ENCODE results near the gene SYNJ1. TPM values are rescaled to one million over a fixed set of nuclear protein-coding genes. Genes with fewer than 3 reads are reported as not detected.

The SYNJ1 gene
- total and polyA plus RNA-seq, 9 of the 15 experiments (the other 6 are each of a cell fraction or from before 2014, with no cell fraction given) = 2.4 to 10.6 (median 5.6) TPM

DNA sequence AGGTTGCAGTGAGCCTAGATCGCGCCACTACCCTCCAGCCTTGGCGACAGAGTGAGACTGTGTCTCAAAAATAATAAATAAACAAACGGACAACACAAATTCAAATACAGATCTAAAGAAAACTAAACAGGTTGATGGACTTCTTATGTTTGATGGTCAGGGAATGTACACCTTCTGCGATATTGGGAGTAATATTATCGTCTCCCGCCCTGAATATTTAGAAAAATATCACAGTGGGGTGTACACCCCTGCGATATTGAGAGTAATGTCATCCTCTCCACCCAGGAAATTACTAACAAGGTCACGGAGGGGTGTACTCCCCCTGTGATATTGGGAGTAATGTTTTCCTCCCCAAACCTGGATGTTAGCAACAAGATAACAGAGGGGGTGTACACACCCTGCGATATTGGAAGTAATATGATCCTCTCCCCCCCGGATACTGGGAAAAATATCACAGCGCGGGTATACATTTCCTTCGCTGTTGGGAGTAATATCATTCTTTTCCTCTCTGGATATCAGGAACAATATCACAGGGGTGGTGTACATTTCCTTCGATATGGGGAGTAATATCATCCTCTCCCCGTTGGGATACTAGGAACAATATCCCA is 114.3 kb downstream of the SYNJ1 start (continued):
- TF ChIP-seq, protein P1, sequence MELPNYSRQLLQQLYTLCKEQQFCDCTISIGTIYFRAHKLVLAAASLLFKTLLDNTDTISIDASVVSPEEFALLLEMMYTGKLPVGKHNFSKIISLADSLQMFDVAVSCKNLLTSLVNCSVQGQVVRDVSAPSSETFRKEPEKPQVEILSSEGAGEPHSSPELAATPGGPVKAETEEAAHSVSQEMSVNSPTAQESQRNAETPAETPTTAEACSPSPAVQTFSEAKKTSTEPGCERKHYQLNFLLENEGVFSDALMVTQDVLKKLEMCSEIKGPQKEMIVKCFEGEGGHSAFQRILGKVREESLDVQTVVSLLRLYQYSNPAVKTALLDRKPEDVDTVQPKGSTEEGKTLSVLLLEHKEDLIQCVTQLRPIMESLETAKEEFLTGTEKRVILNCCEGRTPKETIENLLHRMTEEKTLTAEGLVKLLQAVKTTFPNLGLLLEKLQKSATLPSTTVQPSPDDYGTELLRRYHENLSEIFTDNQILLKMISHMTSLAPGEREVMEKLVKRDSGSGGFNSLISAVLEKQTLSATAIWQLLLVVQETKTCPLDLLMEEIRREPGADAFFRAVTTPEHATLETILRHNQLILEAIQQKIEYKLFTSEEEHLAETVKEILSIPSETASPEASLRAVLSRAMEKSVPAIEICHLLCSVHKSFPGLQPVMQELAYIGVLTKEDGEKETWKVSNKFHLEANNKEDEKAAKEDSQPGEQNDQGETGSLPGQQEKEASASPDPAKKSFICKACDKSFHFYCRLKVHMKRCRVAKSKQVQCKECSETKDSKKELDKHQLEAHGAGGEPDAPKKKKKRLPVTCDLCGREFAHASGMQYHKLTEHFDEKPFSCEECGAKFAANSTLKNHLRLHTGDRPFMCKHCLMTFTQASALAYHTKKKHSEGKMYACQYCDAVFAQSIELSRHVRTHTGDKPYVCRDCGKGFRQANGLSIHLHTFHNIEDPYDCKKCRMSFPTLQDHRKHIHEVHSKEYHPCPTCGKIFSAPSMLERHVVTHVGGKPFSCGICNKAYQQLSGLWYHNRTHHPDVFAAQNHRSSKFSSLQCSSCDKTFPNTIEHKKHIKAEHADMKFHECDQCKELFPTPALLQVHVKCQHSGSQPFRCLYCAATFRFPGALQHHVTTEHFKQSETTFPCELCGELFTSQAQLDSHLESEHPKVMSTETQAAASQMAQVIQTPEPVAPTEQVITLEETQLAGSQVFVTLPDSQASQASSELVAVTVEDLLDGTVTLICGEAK (IDR thresholded peaks at IDR 0.05) = no peak
- TF ChIP-seq, protein P1 (CRISPR knock-in tag; IDR thresholded peaks at IDR 0.05) = no peak

Measured in K562 (cell line).